Liver (tissue), 9 donors: Measurements from ENCODE around the gene TREX2. TPM values are rescaled to one million over a fixed set of nuclear protein-coding genes. Genes with fewer than 3 reads are reported as not detected.

Experiments used
- DNase-seq: peaks from one replicate; pipeline ENCODE4 v3.0.0-alpha.2; 2017; ENCODE audit warnings: low spot score
- H3K27ac ChIP-seq, 2 donors: one replicate each; pipeline ENCODE4 v1.7.0; 2013; ENCODE audit warnings: inconsistent platforms in 2 of 2, low read length in 2 of 2, control low read depth in 1 of 2, low read depth in 1 of 2, mild to moderate bottlenecking in 1 of 2
- H3K27me3 ChIP-seq, 4 donors: one replicate each; pipeline versions ENCODE4 v1.6.1 to v1.7.0; 2013; ENCODE audit warnings: low read length in 3 of 4, inconsistent platforms in 1 of 4, mild to moderate bottlenecking in 1 of 4, moderate library complexity in 1 of 4; ENCODE audit not compliant: control insufficient read depth in 4 of 4, insufficient read depth in 4 of 4
- H3K36me3 ChIP-seq, 4 donors: one replicate each; pipeline versions ENCODE4 v1.6.1 to v1.7.0; 2013; ENCODE audit warnings: low read length in 3 of 4, mild to moderate bottlenecking in 3 of 4, low read depth in 1 of 4, moderate library complexity in 1 of 4; ENCODE audit not compliant: control insufficient read depth in 4 of 4, insufficient read depth in 3 of 4
- H3K4me1 ChIP-seq, 4 donors: one replicate each; pipeline versions ENCODE4 v1.6.1 to v1.7.0; 2013; ENCODE audit warnings: low read length in 3 of 4, mild to moderate bottlenecking in 3 of 4, moderate library complexity in 1 of 4; ENCODE audit not compliant: control insufficient read depth in 4 of 4, insufficient read depth in 4 of 4
- H3K4me3 ChIP-seq, 3 donors: one replicate each; pipeline versions ENCODE4 v1.6.1 to v1.7.0; 2013; ENCODE audit warnings: low read length in 3 of 3, control low read depth in 1 of 3, low read depth in 1 of 3, mild to moderate bottlenecking in 1 of 3
- H3K9ac ChIP-seq, 2 donors: one replicate each; pipeline ENCODE4 v1.7.0; 2013; ENCODE audit warnings: low read length in 2 of 2, mild to moderate bottlenecking in 2 of 2, moderate library complexity in 2 of 2, control low read depth in 1 of 2, low read depth in 1 of 2
- H3K9me3 ChIP-seq, 4 donors: one replicate each; pipeline versions ENCODE4 v1.6.1 to v1.7.0; 2013; ENCODE audit warnings: low read length in 3 of 4; ENCODE audit not compliant: control insufficient read depth in 4 of 4
- ATF3 ChIP-seq: IDR thresholded peaks from 2 replicates; pipeline ENCODE4 v1.6.1; 2016; ENCODE audit warnings: antibody characterized with exemption
- CTCF ChIP-seq: fragments of 150-350 bp; IDR thresholded peaks from 2 replicates; pipeline ENCODE4 v1.5.1; 2017; ENCODE audit warnings: improper control_type of control experiment, low read depth, low read length; ENCODE audit not compliant: missing input control
- EGR1 ChIP-seq, 2 donors: IDR thresholded peaks; 2 replicates each; pipeline ENCODE4 v1.6.1; 2016 to 2018; ENCODE audit warnings: antibody characterized with exemption in 2 of 2, low read depth in 2 of 2
- FOXA1 ChIP-seq: IDR thresholded peaks from 2 replicates; pipeline ENCODE4 v1.6.1; 2016; ENCODE audit warnings: antibody characterized with exemption
- FOXA2 ChIP-seq: IDR thresholded peaks from 2 replicates; pipeline ENCODE4 v1.6.1; 2016; ENCODE audit warnings: antibody characterized with exemption
- GABPA ChIP-seq, 2 donors: IDR thresholded peaks in 1 of 2; conservative IDR thresholded peaks in 1 of 2; 2 replicates each; pipeline ENCODE4 v1.6.1; 2016; ENCODE audit warnings: antibody characterized with exemption in 2 of 2, mild to moderate bottlenecking in 1 of 2, moderate library complexity in 1 of 2
- HNF4A ChIP-seq, 2 donors: conservative IDR thresholded peaks; 2 replicates each; pipeline ENCODE4 v1.6.1; 2016; ENCODE audit warnings: antibody characterized with exemption in 2 of 2, mild to moderate bottlenecking in 2 of 2
- HNF4G ChIP-seq: IDR thresholded peaks from 2 replicates; pipeline ENCODE4 v1.6.1; 2016; ENCODE audit warnings: antibody characterized with exemption
- JUND ChIP-seq, 2 donors: IDR thresholded peaks; 2 replicates each; pipeline ENCODE4 v1.6.1; 2016; ENCODE audit warnings: antibody characterized with exemption in 2 of 2
- MAX ChIP-seq: IDR thresholded peaks from 2 replicates; pipeline ENCODE4 v1.6.1; 2016; ENCODE audit warnings: antibody characterized with exemption
- RAD21 ChIP-seq, 2 donors: IDR thresholded peaks; 2 replicates each; pipeline ENCODE4 v1.6.1; 2016; ENCODE audit warnings: antibody characterized with exemption in 2 of 2, mild to moderate bottlenecking in 2 of 2
- RXRA ChIP-seq, 2 donors: IDR thresholded peaks; 2 replicates each; pipeline ENCODE4 v1.6.1; 2017 to 2018; ENCODE audit warnings: antibody characterized with exemption in 2 of 2, mild to moderate bottlenecking in 1 of 2
- SP1 ChIP-seq: IDR thresholded peaks from 2 replicates; pipeline ENCODE4 v1.6.1; 2018; ENCODE audit warnings: antibody characterized with exemption, mild to moderate bottlenecking
- TAF1 ChIP-seq: conservative IDR thresholded peaks from 2 replicates; pipeline ENCODE4 v1.6.1; 2016; ENCODE audit warnings: antibody characterized with exemption, mild to moderate bottlenecking
- YY1 ChIP-seq: IDR thresholded peaks from 2 replicates; pipeline ENCODE4 v1.6.1; 2016; ENCODE audit warnings: antibody characterized with exemption, mild to moderate bottlenecking
- ZBTB33 ChIP-seq: IDR thresholded peaks from 2 replicates; pipeline ENCODE4 v1.6.1; 2016; ENCODE audit warnings: antibody characterized with exemption
- whole genome bisulfite sequencing: extraction: QIAGEN DNeasy Blood & Tissue Kit; methylation state at CpG from one replicate; pipeline ENCODE4 v1.1.7; 2013; 5-methylcytosine and 5-hydroxymethylcytosine counted together
- polyA plus RNA-seq, 2 donors: library from polyadenylated mRNA; stranded (reverse) in 1 of 2; unstranded in 1 of 2; fragments of 200-250 nt in 1 of 2; fragments of >200 nt in 1 of 2; fragmentation: Nextera tagmentation in 1 of 2; extraction: Ambion mirVana in 1 of 2; gene quantifications; one replicate each; pipeline versions ENCODE4 v1.2.1 to v1.2.3, GENCODE V29; 2013 to 2015
- total RNA-seq, 2 donors: library from RNA; depleted of rRNA; stranded (reverse); fragments of >200 nt; gene quantifications; one replicate each; pipeline ENCODE4 v1.2.3, GENCODE V29; 2014
- donor health status: healthy.
- donor health status: healthy.
- donor health status: healthy.
- donor health status: healthy.
- donor health status: healthy.

The TREX2 gene
- total and polyA plus RNA-seq, 4 donors: 0.13 to 1.3 (median 1.2) TPM; not detected in 1

- TF ChIP-seq CTCF (no peak), TAF1 (no peak)
Measured at GRCh38 chrX:153442463-153442862, 3.4 kb downstream of the TREX2 start (continued).

GRCh38 chrX:153441981-153442380 is 3.9 kb downstream of the TREX2 start:
- H3K9ac ChIP-seq: no peak overlapping the region
- H3K36me3 ChIP-seq: no peaks in the 10 kb centered on the region
- H3K4me3 ChIP-seq: no peak overlapping the region
- TF ChIP-seq FOXA1 (no peak), YY1 (no peak)
- DNase-seq: no peak
- no peak overlapping the region for H3K27ac ChIP-seq
- H3K27me3 ChIP-seq: no peaks in the 10 kb centered on the region
- no peaks in the 10 kb centered on the region for H3K9me3 ChIP-seq
- WGBS: 82% methylated on average over 9 of the region's 9 CpGs
- no peaks in the 10 kb centered on the region for H3K4me1 ChIP-seq

- no peaks in the 10 kb centered on the region for H3K36me3 ChIP-seq
- H3K9me3 ChIP-seq: no peaks in the 10 kb centered on the region
- no peak for TF ChIP-seq FOXA1
- TF ChIP-seq RXRA (IDR thresholded peaks at IDR 0.05): no peak
- no peak for TF ChIP-seq MAX
- TF ChIP-seq SP1: no peak
- no peak for TF ChIP-seq TAF1
- TF ChIP-seq JUND (IDR thresholded peaks at IDR 0.05): no peak
- TF ChIP-seq HNF4G: no peak
- TF ChIP-seq YY1: no peak
- no peak for TF ChIP-seq RAD21 (IDR thresholded peaks at IDR 0.05)
- no peak for TF ChIP-seq FOXA2
- H3K27me3 ChIP-seq: no peaks in the 10 kb centered on the region
- H3K9ac ChIP-seq: no peak overlapping the region
- H3K27ac ChIP-seq: no peak overlapping the region
- H3K4me1 ChIP-seq: no peaks in the 10 kb centered on the region
- no peak for DNase-seq
- 69% methylated on average over 7 of the region's 7 CpGs for WGBS
- no peak overlapping the region for H3K4me3 ChIP-seq
Measured at GRCh38 chrX:153441296-153441695, 4.6 kb downstream of the TREX2 start.

GRCh38 chrX:153440556-153441135 is 5.2 kb downstream of the TREX2 start:
- DNase-seq: no peak
- Histone ChIP-seq H3K4me3 (no peak overlapping the region), H3K9me3 (no peaks in the 10 kb centered on the region), H3K4me1 (no peaks in the 10 kb centered on the region), H3K9ac (no peak overlapping the region), H3K27ac (no peak overlapping the region), H3K27me3 (no peaks in the 10 kb centered on the region), H3K36me3 (no peaks in the 10 kb centered on the region)
- WGBS: 75% methylated on average over 13 of the region's 13 CpGs
- TF ChIP-seq MAX (no peak), RXRA (IDR thresholded peaks at IDR 0.05) (no peak), GABPA (IDR thresholded peaks at IDR 0.05 in 1 of 2, conservative IDR thresholded peaks at IDR 0.05 in 1 of 2) (no peak), YY1 (no peak), FOXA1 (no peak), RAD21 (IDR thresholded peaks at IDR 0.05) (no peak), HNF4A (conservative IDR thresholded peaks at IDR 0.05) (no peak), ZBTB33 (no peak), ATF3 (no peak), EGR1 (IDR thresholded peaks at IDR 0.05; ENCODE audit: low read depth in 2 of 2) (no peak), TAF1 (no peak), CTCF (no peak)
